Panc1 (cell line): Measurements from ENCODE around the gene TDRD15.

Experiments used
- POLR2AphosphoS5 ChIP-seq: IDR thresholded peaks from 2 replicates; pipeline ENCODE4 v1.6.1; 2012; ENCODE audit warnings: mild to moderate bottlenecking, low read depth, low read length, moderate library complexity
- TF ChIP-seq, protein P1 (sequence below): fragments of 450-650 bp; IDR thresholded peaks from 2 replicates; pipeline ENCODE4 v1.5.1; 2017; ENCODE audit warnings: mild to moderate bottlenecking

DNA sequence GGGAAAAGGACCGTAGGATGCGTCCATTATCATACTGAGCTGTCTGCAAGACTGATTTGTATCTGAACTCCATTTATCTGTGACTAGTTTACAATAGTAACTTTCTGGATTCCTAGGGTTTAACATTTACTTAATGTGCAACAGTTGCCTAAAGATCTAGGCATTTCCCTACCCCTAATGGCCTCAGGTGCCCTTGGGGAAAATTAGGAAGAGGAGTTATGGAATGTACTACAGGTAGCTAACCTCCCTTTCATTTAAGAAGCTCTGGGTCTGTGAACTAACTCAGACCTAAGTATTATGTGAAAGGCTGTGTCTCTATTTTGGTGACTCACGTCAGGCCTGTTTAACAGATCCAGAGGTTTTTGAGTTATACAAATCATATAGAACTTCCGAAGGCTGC lies 59.5 kb downstream of the TDRD15 start:
- TF ChIP-seq POLR2AphosphoS5 = no peak
- TF ChIP-seq, protein P1, sequence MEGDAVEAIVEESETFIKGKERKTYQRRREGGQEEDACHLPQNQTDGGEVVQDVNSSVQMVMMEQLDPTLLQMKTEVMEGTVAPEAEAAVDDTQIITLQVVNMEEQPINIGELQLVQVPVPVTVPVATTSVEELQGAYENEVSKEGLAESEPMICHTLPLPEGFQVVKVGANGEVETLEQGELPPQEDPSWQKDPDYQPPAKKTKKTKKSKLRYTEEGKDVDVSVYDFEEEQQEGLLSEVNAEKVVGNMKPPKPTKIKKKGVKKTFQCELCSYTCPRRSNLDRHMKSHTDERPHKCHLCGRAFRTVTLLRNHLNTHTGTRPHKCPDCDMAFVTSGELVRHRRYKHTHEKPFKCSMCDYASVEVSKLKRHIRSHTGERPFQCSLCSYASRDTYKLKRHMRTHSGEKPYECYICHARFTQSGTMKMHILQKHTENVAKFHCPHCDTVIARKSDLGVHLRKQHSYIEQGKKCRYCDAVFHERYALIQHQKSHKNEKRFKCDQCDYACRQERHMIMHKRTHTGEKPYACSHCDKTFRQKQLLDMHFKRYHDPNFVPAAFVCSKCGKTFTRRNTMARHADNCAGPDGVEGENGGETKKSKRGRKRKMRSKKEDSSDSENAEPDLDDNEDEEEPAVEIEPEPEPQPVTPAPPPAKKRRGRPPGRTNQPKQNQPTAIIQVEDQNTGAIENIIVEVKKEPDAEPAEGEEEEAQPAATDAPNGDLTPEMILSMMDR = no peak
